Uterus (tissue), 2 donors: ENCODE data around the gene PTPRE.

ENCODE experiments used
- CTCF ChIP-seq, 4 experiments: fragments of 200-600 bp in 2 of 4; fragments of 450-650 bp in 2 of 4; sonication (generic) in 2 of 4; IDR thresholded peaks; one replicate each; pipeline ENCODE4 v1.5.1; 2016 to 2019; ENCODE audit warnings: antibody characterized with exemption in 4 of 4, mild to moderate bottlenecking in 2 of 4, moderate library complexity in 1 of 4
- POLR2A ChIP-seq, 2 donors: fragments of 450-650 bp; IDR thresholded peaks; one replicate each; pipeline ENCODE4 v1.6.1; 2016; ENCODE audit warnings: antibody characterized with exemption in 2 of 2, mild to moderate bottlenecking in 1 of 2, moderate library complexity in 1 of 2

GRCh38 chr10:127979566-127979965, 72.7 kb downstream of the PTPRE start:
- TF ChIP-seq POLR2A (IDR thresholded peaks at IDR 0.05) (no peak), CTCF (IDR thresholded peaks at IDR 0.05) (no peak)
